Glutamatergic neuron (in vitro differentiated cells): ENCODE results near the gene ANKRD28. TPM values are rescaled to one million over a fixed set of nuclear protein-coding genes. Genes with fewer than 3 reads are reported as not detected.

Source experiments
- DNase-seq: peaks from one replicate; pipeline ENCODE4 v3.0.0; 2022
- H3K27ac Mint-ChIP-seq: one replicate; pipeline ENCODE4 v1.8.0; 2020; ENCODE audit warnings: mild to moderate bottlenecking, mixed read lengths, inconsistent platforms; ENCODE audit not compliant: unreplicated experiment
- H3K27me3 Mint-ChIP-seq: one replicate; pipeline ENCODE4 v1.8.0; 2020; ENCODE audit warnings: mild to moderate bottlenecking, moderate library complexity, mixed read lengths, inconsistent platforms; ENCODE audit not compliant: unreplicated experiment
- H3K36me3 Mint-ChIP-seq: one replicate; pipeline ENCODE4 v1.8.0; 2020; ENCODE audit warnings: mild to moderate bottlenecking, mixed read lengths, inconsistent platforms; ENCODE audit not compliant: unreplicated experiment
- H3K4me1 Mint-ChIP-seq: one replicate; pipeline ENCODE4 v1.8.0; 2020; ENCODE audit warnings: mild to moderate bottlenecking, low read depth, mixed read lengths, inconsistent platforms; ENCODE audit not compliant: unreplicated experiment
- H3K4me3 Mint-ChIP-seq: one replicate; pipeline ENCODE4 v1.8.0; 2020; ENCODE audit warnings: mild to moderate bottlenecking, mixed read lengths, inconsistent platforms; ENCODE audit not compliant: unreplicated experiment
- H3K9me3 Mint-ChIP-seq: one replicate; pipeline ENCODE4 v1.8.0; 2020; ENCODE audit warnings: mild to moderate bottlenecking, moderate library complexity, mixed read lengths, inconsistent platforms; ENCODE audit not compliant: unreplicated experiment
- total RNA-seq: library from RNA; stranded (reverse); fragmentation: NEBNext Ultra II Directional; extraction: Animal tissue kit (Norgen Biotek cat#: 25700); gene quantifications from one replicate; pipeline ENCODE4 v1.2.1, GENCODE V29; 2021; ENCODE audit not compliant: unreplicated experiment
- TF ChIP-seq, protein P1 (sequence below): fragments of 200-600 bp; sonication (generic); IDR thresholded peaks from one replicate; pipeline ENCODE4 v1.5.0; 2021; ENCODE audit not compliant: partially characterized antibody, unreplicated experiment

ANKRD28 gene
- total RNA-seq, 1 donor from 2014 or later, result 84.3 TPM

DNA sequence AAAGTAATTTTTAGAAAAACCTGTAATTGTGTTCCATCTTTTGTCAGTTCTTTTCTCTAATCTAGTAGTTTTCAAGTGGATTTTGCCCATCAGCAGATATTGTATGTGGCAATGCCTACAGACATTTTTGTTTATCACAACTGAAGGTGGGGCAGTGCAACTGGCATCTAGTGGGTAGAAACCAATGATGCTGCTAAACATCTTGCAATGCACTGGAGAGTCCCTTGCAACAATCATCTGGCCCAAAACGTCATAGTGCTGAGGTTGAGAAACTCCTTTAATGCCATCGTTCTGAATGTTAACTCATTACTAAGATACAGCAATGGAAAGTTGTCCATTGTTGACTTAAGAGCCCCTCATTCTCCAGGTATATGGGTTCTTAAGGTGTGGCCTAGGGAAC, 116.1 kb downstream of the ANKRD28 start:
- Mint-ChIP-seq H3K36me3 (no peaks in the 10 kb centered on the region), H3K27ac (no peak overlapping the region), H3K9me3 (no peaks in the 10 kb centered on the region), H3K4me1 (no peaks in the 10 kb centered on the region), H3K4me3 (no peak overlapping the region), H3K27me3 (no peaks in the 10 kb centered on the region)
- no peak for DNase-seq
- TF ChIP-seq, protein P1, sequence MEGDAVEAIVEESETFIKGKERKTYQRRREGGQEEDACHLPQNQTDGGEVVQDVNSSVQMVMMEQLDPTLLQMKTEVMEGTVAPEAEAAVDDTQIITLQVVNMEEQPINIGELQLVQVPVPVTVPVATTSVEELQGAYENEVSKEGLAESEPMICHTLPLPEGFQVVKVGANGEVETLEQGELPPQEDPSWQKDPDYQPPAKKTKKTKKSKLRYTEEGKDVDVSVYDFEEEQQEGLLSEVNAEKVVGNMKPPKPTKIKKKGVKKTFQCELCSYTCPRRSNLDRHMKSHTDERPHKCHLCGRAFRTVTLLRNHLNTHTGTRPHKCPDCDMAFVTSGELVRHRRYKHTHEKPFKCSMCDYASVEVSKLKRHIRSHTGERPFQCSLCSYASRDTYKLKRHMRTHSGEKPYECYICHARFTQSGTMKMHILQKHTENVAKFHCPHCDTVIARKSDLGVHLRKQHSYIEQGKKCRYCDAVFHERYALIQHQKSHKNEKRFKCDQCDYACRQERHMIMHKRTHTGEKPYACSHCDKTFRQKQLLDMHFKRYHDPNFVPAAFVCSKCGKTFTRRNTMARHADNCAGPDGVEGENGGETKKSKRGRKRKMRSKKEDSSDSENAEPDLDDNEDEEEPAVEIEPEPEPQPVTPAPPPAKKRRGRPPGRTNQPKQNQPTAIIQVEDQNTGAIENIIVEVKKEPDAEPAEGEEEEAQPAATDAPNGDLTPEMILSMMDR, result no peak

DNA sequence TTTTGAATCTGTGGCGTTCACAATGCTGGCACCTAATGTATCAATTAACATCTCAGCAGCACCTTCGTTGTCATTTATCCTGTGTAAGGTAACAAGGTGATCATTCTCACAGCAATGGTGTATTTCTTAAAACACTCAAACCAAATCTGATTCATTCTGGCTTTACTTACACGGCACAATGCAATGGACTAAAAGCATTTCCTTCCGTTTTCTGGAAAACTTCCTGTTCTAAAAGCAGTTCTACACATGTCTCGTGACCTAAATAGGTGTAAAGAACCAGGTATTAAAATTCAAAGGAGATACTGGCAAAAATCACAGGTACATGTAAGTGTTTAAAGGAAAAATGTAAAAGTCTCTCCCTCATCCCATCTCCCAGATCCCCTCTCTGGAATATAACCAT, 118.5 kb downstream of the ANKRD28 start:
- DNase-seq, result no peak
- H3K27me3 Mint-ChIP-seq, result no peaks in the 10 kb centered on the region
- H3K4me3 Mint-ChIP-seq, result no peak overlapping the region
- H3K27ac Mint-ChIP-seq, result no peak overlapping the region
- H3K4me1 Mint-ChIP-seq, result no peaks in the 10 kb centered on the region
- TF ChIP-seq, protein P1, result no peak
- no peaks in the 10 kb centered on the region for H3K9me3 Mint-ChIP-seq
- no peaks in the 10 kb centered on the region for H3K36me3 Mint-ChIP-seq

DNA sequence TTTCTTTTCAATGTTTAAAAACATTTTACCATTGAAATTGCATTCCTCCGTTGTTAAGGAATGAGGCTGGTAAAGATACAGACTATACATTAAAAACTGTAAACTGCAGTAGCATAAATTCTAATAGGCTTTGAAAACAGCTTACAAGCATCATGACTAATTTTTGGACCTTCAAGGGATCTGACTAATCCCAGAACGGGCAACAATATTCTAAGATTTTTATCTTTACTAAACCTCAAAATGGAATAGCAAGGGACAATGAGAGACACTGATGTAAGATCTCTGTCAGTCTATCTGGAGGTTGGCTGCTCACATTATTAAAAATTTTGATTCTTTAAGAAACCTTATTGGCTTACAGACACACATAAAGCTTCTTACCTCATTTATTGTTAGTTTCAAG, 121.5 kb downstream of the ANKRD28 start:
- Mint-ChIP-seq H3K9me3 (no peaks in the 10 kb centered on the region), H3K4me1 (no peaks in the 10 kb centered on the region), H3K27me3 (no peaks in the 10 kb centered on the region), H3K36me3 (no peaks in the 10 kb centered on the region), H3K4me3 (no peak overlapping the region), H3K27ac (no peak overlapping the region)
- TF ChIP-seq, protein P1, result no peak
- DNase-seq, result no peak

DNA sequence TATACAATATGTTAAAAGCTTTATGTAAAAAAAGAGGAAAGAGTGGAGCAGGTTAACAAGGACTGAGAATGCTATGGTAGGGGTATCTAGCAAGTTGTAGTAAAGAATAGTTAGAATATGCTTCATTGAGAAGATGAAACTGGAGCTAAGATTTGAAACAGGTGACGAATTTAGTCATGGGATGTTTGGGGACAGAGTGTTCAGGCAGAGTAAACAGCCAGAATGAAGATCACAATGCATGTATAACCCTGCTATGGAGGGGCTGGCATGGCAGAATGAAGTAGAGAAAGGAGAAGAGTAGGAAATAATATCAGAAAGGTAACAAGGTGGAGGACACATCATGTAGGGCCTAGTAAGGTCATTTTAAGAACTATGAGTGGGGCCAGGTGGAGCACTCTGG, 124.2 kb downstream of the ANKRD28 start:
- DNase-seq, result no peak
- TF ChIP-seq, protein P1, result no peak
- Mint-ChIP-seq H3K27ac (no peak overlapping the region), H3K27me3 (no peaks in the 10 kb centered on the region), H3K4me3 (no peak overlapping the region), H3K36me3 (no peaks in the 10 kb centered on the region), H3K4me1 (no peaks in the 10 kb centered on the region), H3K9me3 (no peaks in the 10 kb centered on the region)

DNA sequence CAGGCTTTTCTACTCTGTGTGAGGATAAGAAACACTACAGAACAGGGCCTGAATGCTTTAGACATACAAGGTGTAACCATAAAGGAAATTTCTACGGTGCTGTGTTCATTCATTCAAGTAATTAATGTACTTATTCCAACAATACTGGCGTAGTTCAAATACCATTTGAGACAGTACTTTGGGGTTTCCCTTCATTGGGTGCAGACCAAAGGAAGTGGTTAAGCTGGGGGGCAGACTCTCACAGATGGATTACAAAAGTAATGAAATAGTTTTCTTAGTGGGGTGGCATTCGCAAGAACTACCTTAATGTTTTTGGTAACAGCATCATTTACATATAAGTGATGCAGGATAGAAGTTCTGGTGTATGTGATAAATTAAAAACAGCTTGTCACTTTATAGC, 130.3 kb downstream of the ANKRD28 start:
- Mint-ChIP-seq H3K9me3 (peaks cover 3% of the 10 kb centered on the region), H3K36me3 (peaks cover 4% of the 10 kb centered on the region), H3K27me3 (no peaks in the 10 kb centered on the region), H3K4me1 (no peaks in the 10 kb centered on the region), H3K4me3 (no peak overlapping the region), H3K27ac (no peak overlapping the region)
- DNase-seq, result no peak
- TF ChIP-seq, protein P1, result no peak
